Esophagus squamous epithelium (tissue), 4 donors: Measurements from ENCODE around the gene ABLIM3.

Source experiments
- POLR2A ChIP-seq, 4 donors: fragments of 450-650 bp; IDR thresholded peaks; one replicate each; pipeline ENCODE4 v1.6.1; 2017; ENCODE audit warnings: antibody characterized with exemption in 4 of 4, mild to moderate bottlenecking in 4 of 4, moderate library complexity in 3 of 4
- TF ChIP-seq, protein P1 (sequence below), 6 experiments: fragments of 450-650 bp in 4 of 6; fragments of 200-600 bp in 2 of 6; sonication (generic) in 2 of 6; IDR thresholded peaks; one replicate each; pipeline ENCODE4 v1.5.1; 2016 to 2019; ENCODE audit warnings: antibody characterized with exemption in 6 of 6, mild to moderate bottlenecking in 4 of 6, moderate library complexity in 4 of 6

DNA sequence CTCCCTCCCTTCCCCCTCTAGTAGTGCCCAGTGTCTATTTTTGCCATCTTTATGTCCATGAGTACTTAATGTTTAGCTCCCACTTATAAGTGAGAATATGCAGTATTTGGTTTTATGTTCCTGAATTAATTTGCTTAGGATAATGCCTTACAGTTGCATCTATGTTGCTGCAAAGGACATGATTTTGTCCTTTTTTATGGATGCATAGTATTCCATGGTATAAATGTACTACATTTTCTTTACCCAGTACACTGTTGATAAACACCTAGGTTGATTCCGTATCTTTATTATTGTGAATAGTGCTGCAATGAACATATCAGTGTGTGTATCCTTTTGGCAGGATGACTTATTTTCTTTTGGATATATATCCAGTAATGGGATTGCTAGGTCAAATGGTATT lies 3.8 kb downstream of the ABLIM3 start:
- TF ChIP-seq, protein P1, sequence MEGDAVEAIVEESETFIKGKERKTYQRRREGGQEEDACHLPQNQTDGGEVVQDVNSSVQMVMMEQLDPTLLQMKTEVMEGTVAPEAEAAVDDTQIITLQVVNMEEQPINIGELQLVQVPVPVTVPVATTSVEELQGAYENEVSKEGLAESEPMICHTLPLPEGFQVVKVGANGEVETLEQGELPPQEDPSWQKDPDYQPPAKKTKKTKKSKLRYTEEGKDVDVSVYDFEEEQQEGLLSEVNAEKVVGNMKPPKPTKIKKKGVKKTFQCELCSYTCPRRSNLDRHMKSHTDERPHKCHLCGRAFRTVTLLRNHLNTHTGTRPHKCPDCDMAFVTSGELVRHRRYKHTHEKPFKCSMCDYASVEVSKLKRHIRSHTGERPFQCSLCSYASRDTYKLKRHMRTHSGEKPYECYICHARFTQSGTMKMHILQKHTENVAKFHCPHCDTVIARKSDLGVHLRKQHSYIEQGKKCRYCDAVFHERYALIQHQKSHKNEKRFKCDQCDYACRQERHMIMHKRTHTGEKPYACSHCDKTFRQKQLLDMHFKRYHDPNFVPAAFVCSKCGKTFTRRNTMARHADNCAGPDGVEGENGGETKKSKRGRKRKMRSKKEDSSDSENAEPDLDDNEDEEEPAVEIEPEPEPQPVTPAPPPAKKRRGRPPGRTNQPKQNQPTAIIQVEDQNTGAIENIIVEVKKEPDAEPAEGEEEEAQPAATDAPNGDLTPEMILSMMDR (IDR thresholded peaks at IDR 0.05), result no peak
- TF ChIP-seq POLR2A (IDR thresholded peaks at IDR 0.05), result no peak
